Stimulated activated CD8-positive, alpha-beta memory T cell treated with anti-CD3 and anti-CD28 coated beads, Interleukin-4, amount 100 ng/mL, for 24 hours (primary cell): Measurements from ENCODE around the gene ESRRG.
"Not testable (repeated sequence)": the region's sequence is repeated elsewhere in the genome, so short reads cannot be mapped to it uniquely, and the experiment has no call there.

Experiments
- DNase-seq: peaks from one replicate; pipeline ENCODE4 v3.0.0-alpha.2; 2020; ENCODE audit warnings: low read depth

The ESRRG gene

GRCh38 chr1:216704065-216704464 lies 19.2 kb downstream of the ESRRG start:
- DNase-seq, result not testable (repeated sequence)

DNA sequence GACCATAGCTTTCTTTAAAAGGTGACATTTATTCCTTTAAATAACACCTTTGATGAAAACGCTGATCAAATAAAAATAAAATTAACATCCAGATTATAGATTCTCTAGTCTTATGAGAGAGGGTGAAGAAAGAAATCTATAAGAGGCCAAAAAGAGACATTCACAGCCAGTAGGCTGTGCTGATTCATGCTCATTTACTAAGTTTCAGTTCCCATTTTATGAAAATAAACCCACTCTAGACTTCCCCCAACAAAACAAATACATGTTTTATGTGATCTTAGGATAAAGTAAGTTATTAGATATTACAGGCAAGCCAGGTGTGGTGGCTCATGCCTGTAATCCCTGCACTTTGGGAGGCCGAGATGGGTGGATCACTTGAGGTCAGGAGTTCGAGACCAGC lies 21.1 kb downstream of the ESRRG start:
- DNase-seq, result no peak

DNA sequence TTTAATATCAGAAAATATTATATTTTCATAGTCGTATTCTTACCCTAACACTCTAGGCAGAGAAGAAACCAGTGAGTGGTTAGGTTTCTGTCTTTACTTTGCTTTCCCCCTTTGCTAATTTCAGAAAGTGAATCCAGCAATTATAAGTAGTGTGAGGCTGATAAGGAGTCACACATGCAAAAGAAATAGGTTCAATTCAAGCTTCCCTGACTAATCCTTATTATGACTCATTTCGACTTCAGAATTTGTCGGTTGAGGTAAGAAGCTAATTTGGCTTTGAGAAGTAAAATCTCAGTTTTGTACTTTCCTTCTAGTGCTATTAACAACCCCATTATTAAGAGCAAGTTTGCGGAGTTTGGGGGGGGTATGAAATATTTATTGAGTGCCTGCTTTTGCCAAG lies 22.4 kb downstream of the ESRRG start:
- no peak for DNase-seq

- DNase-seq, result no peak
Observed at GRCh38 chr1:216691710-216692109, 31.5 kb downstream of the ESRRG start.

DNA sequence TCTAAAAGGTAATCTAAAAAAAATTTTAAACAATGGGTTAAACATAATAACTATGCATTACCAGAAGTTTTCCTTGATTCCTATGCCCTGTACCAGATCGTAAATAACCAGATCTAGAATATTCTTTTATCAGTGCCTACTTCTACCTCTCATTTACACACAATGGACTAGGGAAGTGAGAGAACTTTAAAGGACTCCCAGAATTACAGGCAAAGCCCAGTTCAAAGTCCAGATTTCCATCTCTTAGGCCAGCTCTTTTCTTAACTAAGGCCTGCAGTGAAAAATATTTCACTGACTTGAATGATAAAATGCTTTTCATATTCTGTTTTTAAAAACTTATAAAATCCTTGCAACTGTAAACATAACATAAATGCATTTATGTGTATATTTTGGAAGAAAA lies 32.6 kb downstream of the ESRRG start:
- no peak for DNase-seq

DNA sequence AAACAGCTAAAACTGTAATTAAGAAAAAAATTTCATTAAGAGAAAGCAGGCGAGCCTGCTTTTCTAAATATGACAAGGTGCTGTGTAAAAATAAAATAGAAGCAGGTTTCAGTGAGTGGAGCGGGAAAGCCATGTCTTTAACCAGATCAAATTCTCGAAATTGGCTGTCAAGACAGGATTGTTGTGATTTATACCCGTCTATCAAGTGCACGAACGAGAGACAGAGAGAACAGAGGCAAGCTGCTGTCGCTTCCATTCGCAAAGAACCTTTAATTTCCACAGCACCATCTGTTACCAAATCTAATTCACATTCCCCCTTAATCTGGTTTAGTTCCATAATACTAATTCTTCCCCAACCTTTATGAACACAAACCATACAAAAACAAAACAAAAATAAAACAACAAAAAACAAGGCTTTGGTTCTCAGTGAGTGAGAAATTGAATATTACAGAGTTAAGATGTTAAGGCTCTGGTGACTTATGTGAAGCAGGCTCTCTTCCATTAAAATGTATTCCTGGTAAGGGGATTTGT lies 35.0 kb downstream of the ESRRG start:
- no peak for DNase-seq

GRCh38 chr1:216686860-216687766 lies 36.1 kb downstream of the ESRRG start:
- no peak for DNase-seq

DNA sequence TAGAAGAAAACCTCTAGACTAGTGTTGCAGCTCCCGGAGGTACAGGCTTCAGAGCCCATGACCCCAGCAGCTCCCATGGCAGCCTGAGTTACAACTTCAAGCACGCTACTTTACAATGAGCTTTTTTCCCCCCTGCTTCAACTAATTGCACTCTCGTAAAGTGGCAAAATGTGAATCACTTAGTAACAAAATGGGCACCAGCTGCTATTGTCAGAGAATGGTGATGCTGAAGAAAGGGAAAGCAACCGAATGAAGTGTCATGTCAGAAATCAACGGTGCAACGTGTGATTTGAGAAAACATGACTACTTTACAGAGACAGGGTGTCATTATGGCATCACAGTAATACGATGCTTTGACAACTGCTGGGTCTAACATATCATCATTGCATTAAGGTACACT lies 40.5 kb downstream of the ESRRG start:
- DNase-seq, result no peak

- DNase-seq, result no peak
Observed at GRCh38 chr1:216679108-216679507, 44.1 kb downstream of the ESRRG start.

GRCh38 chr1:216670118-216670883 lies 52.9 kb downstream of the ESRRG start:
- DNase-seq, result no peak

DNA sequence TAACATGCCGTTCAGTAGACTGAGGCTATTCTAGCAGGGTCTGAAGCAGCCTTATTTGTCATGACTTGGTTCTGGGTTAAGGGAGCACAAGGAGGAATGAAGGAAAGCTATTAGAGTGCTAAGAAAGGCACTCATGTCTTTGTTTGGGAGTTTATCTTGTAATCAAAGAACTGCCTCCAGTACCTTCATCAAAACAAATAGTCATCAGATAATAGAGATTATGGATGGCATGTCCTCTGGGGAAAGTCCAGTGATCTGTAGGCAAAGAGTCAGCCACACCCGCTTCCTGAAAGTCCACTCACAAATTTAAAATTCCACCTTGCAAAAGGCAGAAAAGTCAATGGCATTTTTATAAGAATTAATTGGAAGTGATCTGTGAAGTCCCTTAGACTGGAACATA lies 56.8 kb downstream of the ESRRG start:
- DNase-seq, result no peak

DNA sequence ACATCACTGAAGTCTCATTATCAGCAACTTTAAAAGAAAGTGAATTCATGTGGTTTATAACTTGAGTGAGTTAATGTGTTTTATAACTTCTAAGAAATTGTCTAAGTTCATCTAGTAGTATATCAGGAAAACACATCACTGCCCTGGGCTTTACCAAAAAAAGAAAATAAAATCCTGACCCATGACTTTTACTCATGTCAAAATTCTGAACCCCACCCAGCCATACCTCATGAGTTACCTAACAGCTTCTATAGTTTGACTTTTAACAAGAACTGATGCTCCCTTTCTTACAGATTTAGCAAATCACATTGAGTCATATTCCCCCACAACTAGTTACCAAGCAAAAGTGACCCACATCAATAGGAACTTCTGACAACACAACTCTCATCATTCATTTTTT lies 57.4 kb downstream of the ESRRG start:
- no peak for DNase-seq

DNA sequence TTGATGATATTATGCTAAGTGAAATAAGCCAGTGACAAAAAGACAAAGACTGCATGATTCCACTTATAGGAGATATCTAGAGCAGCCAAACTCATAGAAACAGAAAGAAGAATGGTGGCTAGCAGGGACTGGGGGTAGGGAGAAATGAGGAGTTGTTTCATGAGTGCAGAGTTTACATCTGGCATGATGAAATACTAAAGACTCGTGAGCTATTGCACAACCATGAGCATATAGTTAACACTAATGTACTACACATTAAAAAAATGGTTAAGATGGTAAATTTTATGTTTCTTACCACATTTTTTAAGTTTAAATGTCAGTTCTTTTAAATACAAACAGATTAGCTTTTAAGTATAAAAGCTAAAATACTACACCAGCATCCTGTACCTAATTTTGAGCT lies 57.8 kb downstream of the ESRRG start:
- no peak for DNase-seq

GRCh38 chr1:216662681-216663080 lies 60.5 kb downstream of the ESRRG start:
- DNase-seq, result no peak

GRCh38 chr1:216660561-216660960 lies 62.7 kb downstream of the ESRRG start:
- no peak for DNase-seq

DNA sequence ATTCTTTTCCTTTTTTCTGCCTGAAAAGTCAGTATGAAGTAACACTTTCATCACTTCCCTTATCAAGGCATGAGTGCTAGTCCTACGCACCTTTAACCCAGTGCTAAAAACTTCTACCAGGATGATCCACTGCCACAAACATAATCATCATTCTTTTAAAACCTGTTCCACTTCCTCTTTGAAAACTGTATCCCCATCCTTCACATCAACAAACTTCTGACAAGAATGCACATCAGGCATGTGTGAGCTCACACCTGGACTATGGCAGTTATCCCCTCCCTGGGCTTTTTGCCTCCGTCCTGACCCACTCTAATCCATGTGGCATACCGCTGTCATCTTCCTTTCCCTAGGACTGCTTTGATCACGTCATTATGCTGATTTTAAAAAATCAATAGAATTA lies 70.2 kb downstream of the ESRRG start:
- DNase-seq, result no peak

DNA sequence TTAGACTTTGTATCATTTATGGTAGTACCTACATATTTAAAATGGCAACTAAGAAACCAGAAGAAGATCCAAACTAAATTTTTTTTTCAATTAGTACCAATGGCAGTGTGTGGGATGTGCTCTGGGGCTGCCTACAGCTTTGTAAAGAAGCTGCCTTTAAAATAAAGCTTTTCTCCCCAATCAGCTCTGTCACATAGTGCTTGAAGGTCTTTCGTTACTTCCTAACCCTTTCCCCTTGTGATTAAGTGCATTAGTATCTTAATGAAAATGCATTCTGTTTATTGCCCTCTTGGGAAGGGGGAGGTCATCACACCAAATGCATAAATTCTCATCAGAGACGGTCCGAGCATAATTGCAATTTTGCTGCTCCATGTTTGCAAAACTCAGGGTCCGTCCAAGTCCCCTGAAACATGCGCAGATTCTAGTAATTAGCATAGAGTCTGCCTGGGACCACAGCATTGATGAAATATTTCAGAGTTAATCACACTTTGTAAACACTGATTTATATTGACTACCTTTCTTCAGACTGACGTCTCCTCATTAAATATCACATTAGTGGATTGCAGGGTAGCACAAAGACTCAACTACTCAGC lies 71.3 kb downstream of the ESRRG start:
- DNase-seq, result no peak

DNA sequence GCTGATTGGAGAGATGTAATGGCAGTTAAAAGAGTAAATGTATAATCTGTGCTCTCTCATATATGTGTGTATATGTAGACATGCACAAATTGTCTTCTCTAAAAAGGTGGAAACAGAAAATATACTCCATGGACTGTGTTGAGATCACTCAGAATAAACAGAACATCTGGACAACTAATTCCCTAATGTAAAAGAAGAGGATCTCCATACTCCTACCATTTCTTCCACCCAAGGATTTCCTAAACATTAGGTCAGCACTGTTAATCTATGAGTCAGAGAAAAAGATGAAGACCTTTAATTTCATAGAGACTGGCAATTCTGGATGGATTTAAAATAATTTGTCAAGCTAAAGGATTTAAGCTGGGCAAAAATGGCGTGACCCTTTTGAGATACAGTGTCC lies 80.1 kb downstream of the ESRRG start:
- DNase-seq, result no peak

DNA sequence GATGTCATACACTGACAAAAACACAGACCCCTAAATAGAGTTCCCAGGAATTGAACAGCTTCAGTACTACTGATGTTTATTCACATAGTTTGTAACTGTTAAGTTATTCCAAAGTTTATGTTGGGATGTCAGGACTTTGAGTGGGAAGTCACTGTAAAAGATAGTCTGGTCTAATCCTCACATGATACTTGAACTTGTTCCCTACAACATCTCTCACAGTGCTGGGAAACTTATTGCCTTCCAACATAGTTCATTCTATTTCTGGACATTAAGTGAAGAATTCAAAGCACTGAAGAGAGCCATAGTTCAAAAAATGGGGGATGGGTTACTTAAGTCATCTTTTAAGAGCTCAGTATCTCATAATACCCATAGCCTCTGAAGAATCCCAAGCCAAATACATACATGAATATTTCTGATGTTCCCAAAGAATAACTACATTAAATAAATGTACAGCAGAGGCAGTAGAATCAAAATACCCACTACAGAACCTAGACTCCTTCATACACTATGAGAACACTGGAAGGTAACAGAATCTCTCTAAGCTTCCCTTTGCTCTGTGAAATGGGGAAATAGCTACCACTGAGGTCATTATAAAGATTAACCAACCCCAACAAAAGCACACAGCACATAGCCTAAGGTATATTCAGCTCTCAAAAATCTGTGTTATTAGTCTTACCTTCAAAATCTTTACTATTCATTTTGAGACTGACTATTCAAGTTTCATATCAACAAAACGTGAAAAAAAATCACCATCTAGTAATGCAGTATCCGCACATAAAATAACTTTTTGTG lies 81.4 kb downstream of the ESRRG start:
- DNase-seq, result no peak

DNA sequence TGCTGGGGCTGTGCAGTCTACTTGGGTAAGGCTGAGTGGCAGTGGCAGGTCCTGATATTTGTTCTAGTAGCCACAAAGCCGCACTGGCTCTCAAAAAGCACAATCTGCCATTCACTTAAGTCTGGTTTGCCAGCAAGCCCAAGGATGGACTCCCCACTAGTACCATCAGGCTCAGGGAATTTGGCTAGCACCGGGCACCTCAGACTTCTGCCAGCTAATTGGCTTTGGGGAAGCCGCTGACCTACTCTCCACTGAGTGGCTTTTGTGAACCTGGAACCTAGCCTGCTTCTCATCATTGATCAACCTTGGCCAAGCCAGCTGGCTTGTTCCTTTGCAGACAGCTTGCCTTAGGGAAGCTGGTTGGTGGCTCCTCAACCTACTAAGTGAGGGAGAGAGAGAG lies 83.1 kb downstream of the ESRRG start:
- no peak for DNase-seq

DNA sequence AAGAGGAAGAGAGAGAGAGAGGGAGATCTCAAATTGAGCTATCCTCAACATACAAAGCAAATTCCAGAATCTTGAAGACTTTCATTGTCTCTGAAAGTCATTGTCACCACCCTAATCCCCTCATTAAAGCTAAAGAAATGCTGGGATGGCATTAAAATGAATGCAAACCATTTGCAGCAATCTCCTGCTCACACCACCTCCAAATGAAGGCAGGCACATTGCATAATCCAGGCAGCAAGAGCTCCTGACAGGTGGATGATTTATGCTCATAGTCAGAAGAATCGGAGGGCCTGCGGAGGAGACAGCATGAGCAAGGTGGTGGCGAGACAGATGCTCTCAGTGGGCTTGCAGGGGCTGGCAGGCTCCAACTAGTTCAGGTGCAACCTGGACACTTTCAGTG lies 90.2 kb downstream of the ESRRG start:
- no peak for DNase-seq

DNA sequence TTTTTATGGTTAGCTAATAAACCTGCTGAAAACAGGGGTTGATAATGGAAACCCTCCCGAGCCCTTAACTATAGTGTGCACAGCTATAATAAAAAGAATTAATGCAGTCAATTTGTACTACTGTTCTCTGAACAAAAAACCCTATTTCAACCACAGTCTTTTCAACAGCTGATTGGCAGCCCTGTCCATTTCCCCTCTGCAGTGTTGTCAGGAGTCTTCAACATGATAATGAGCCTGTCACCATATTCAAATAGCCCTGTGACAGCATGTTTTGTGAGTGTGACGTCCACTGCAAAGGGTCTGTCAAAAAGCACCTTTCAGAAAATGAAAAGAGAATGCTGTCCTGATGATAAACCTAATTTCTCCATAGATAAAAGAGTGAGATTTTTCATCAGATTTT lies 92.7 kb downstream of the ESRRG start:
- no peak for DNase-seq
